ENCODE data around the gene AIRE. TPM values are rescaled to one million over a fixed set of nuclear protein-coding genes. Genes with fewer than 3 reads are reported as not detected.

Gene AIRE
- total and polyA plus RNA-seq, 2 donors (not counting 1 experiment from before 2014, with no cell fraction given), result not detected

DNA sequence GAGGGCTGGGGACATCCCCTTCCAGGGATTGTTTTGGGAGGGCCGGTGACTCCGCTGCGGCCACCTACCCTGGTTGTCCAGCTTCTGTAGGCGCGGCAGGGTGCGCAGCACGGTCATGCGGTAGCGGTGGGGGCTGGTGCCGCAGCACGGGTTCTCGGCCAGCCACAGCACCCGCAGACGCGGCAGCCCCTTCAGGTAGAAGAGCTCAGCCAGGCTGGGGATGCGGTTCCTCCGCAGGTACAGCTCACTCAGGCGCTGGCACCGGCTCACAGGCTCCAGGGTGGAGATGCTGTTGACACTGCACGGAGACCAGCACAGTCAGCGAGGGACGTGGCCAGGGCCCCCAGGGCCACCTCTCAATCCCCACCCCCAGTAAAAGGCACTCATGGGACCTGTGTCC, 47.3 kb downstream of the AIRE start:
- Histone ChIP-seq H4K20me1 (ENCODE audit: control insufficient read depth, extremely low read depth, insufficient read depth, low read length) (no peaks in the 10 kb centered on the region), H3K4me2 (ENCODE audit: extremely low read depth, insufficient read depth, low read length) (no peak overlapping the region), H3K4me3 (replicated peaks in 1 of 4; ENCODE audit: control extremely low read depth in 1 of 4, insufficient read depth in 1 of 4, low read depth in 3 of 4, low read length in 4 of 4) (no peak overlapping the region), H3K4me1 (ENCODE audit: control insufficient read depth, extremely low read depth, insufficient read depth, low read length) (peaks cover 1% of the 10 kb centered on the region), H3K9me3 (ENCODE audit: control insufficient read depth, insufficient read depth, low read depth, low read length) (no peaks in the 10 kb centered on the region), H3K36me3 (ENCODE audit: control insufficient read depth, insufficient read depth, low read length) (peaks cover 3% of the 10 kb centered on the region), H3K27ac (ENCODE audit: insufficient read depth, low read length) (no peak overlapping the region), H2AFZ (ENCODE audit: low read length) (no peak overlapping the region), H3K9ac (ENCODE audit: insufficient read depth, low read length) (no peak overlapping the region), H3K27me3 (ENCODE audit: control insufficient read depth, insufficient read depth, low read length) (no peaks in the 10 kb centered on the region), H3K79me2 (ENCODE audit: control insufficient read depth, insufficient read depth, low read length) (no peaks in the 10 kb centered on the region)
- DNase-seq (ENCODE audit: low read depth in 2 of 2), result no peak
- no peak for TF ChIP-seq EZH2 (IDR thresholded peaks at IDR 0.05; ENCODE audit: low read length, missing control alignments)
- TF ChIP-seq, protein P1, sequence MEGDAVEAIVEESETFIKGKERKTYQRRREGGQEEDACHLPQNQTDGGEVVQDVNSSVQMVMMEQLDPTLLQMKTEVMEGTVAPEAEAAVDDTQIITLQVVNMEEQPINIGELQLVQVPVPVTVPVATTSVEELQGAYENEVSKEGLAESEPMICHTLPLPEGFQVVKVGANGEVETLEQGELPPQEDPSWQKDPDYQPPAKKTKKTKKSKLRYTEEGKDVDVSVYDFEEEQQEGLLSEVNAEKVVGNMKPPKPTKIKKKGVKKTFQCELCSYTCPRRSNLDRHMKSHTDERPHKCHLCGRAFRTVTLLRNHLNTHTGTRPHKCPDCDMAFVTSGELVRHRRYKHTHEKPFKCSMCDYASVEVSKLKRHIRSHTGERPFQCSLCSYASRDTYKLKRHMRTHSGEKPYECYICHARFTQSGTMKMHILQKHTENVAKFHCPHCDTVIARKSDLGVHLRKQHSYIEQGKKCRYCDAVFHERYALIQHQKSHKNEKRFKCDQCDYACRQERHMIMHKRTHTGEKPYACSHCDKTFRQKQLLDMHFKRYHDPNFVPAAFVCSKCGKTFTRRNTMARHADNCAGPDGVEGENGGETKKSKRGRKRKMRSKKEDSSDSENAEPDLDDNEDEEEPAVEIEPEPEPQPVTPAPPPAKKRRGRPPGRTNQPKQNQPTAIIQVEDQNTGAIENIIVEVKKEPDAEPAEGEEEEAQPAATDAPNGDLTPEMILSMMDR (conservative IDR thresholded peaks at IDR 0.05 in 1 of 2, IDR thresholded peaks at IDR 0.05 in 1 of 2; ENCODE audit: low read depth in 1 of 2, low read length in 2 of 2), result no peak

DNA sequence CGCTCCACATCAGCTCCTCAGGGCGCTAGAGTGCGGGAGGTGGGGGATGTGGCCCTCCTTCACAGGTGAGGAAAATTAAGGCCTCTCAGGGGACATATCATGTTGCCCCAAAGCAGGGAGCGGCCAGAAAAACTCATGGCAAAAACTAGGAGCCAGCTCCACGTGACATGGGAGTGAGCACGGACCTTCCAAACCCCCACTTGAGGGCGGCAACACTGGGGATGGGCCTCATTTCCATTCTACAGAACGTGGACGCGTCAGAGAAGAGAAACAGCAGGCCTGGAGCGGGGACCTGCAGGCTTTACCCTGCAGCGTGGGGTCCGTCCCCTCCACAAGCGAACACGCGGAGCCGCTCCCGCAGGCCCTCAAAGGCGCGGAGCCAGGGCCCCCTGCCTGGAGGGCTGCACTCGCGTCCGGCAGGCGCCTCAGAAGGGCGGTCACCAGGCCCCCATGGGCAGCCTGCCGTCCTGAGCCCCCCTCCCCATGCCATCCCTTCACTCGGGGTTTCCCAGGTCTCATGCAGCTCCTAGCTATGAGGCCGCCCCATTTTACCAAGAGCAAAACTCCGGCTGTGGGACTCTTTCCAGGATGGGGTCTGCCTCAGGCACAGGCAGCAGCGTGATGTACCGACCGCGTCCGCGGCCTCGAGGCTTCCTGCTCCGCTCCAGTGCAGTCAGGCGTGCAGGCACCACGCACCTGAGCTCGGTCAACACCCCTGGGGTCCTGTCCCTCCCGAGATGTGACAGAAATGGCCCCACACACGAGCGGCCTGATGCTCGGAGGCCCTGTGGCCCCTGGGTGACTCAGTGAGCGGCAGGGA, 48.0 kb downstream of the AIRE start:
- no peak overlapping the region for H2AFZ ChIP-seq (ENCODE audit: low read length)
- H3K27me3 ChIP-seq (ENCODE audit: control insufficient read depth, insufficient read depth, low read length), result no peaks in the 10 kb centered on the region
- peaks cover 2% of the 10 kb centered on the region for H3K36me3 ChIP-seq (ENCODE audit: control insufficient read depth, insufficient read depth, low read length)
- peaks cover 5% of the 10 kb centered on the region for H3K4me1 ChIP-seq (ENCODE audit: control insufficient read depth, extremely low read depth, insufficient read depth, low read length)
- no peaks in the 10 kb centered on the region for H4K20me1 ChIP-seq (ENCODE audit: control insufficient read depth, extremely low read depth, insufficient read depth, low read length)
- no peak overlapping the region for H3K9ac ChIP-seq (ENCODE audit: insufficient read depth, low read length)
- H3K4me3 ChIP-seq (replicated peaks in 1 of 4; ENCODE audit: control extremely low read depth in 1 of 4, insufficient read depth in 1 of 4, low read depth in 3 of 4, low read length in 4 of 4), result no peak overlapping the region
- no peak for TF ChIP-seq EZH2 (IDR thresholded peaks at IDR 0.05; ENCODE audit: low read length, missing control alignments)
- TF ChIP-seq, protein P1 (conservative IDR thresholded peaks at IDR 0.05 in 1 of 2, IDR thresholded peaks at IDR 0.05 in 1 of 2; ENCODE audit: low read depth in 1 of 2, low read length in 2 of 2), result no peak
- H3K9me3 ChIP-seq (ENCODE audit: control insufficient read depth, insufficient read depth, low read depth, low read length), result no peaks in the 10 kb centered on the region
- H3K27ac ChIP-seq (ENCODE audit: insufficient read depth, low read length), result no peak overlapping the region
- no peaks in the 10 kb centered on the region for H3K79me2 ChIP-seq (ENCODE audit: control insufficient read depth, insufficient read depth, low read length)
- DNase-seq (ENCODE audit: low read depth in 2 of 2), result no peak
- H3K4me2 ChIP-seq (ENCODE audit: extremely low read depth, insufficient read depth, low read length), result no peak overlapping the region

DNA sequence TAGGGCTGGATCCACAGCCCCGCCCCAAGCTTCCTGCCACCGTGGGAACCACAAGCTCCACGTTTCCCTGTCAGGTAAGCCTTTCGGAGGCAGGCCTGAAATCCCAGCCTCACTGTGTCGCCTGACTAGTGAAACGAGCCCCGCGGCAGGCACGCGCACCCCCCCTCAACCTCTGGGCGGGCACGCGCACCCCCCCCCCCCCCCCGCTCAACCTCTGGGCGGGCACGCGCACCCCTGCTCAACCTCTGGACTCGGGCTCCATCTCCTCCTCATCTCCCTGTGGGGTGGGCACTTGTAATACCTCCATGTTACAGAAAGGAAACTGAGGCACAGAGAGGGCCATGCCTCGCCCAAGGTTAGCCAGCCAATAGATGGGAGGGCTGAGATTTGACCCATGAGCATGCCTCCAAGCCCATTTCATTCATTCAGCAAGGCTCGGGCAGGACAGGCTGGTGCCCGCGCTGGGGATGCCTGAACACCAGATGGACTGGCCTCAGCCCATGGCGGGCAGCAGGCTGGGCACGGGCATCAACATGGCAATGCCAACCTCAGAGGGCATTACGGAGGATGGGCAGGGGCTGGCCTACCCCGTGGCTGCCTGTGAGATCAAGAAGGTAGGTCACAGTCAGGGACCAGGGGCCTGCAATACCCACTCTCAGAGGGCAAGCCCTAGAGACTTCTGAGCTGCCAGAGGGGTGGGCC, 48.8 kb downstream of the AIRE start:
- no peak overlapping the region for H3K4me3 ChIP-seq (replicated peaks in 1 of 4; ENCODE audit: control extremely low read depth in 1 of 4, insufficient read depth in 1 of 4, low read depth in 3 of 4, low read length in 4 of 4)
- H3K27me3 ChIP-seq (ENCODE audit: control insufficient read depth, insufficient read depth, low read length), result no peaks in the 10 kb centered on the region
- no peak overlapping the region for H3K4me2 ChIP-seq (ENCODE audit: extremely low read depth, insufficient read depth, low read length)
- TF ChIP-seq EZH2 (IDR thresholded peaks at IDR 0.05; ENCODE audit: low read length, missing control alignments), result no peak
- TF ChIP-seq, protein P1 (conservative IDR thresholded peaks at IDR 0.05 in 1 of 2, IDR thresholded peaks at IDR 0.05 in 1 of 2; ENCODE audit: low read depth in 1 of 2, low read length in 2 of 2), result no peak
- H3K27ac ChIP-seq (ENCODE audit: insufficient read depth, low read length), result no peak overlapping the region
- H2AFZ ChIP-seq (ENCODE audit: low read length), result no peak overlapping the region
- peaks cover 5% of the 10 kb centered on the region for H3K4me1 ChIP-seq (ENCODE audit: control insufficient read depth, extremely low read depth, insufficient read depth, low read length)
- no peak for DNase-seq (ENCODE audit: low read depth in 2 of 2)
- H3K9me3 ChIP-seq (ENCODE audit: control insufficient read depth, insufficient read depth, low read depth, low read length), result no peaks in the 10 kb centered on the region
- no peaks in the 10 kb centered on the region for H3K79me2 ChIP-seq (ENCODE audit: control insufficient read depth, insufficient read depth, low read length)
- H3K9ac ChIP-seq (ENCODE audit: insufficient read depth, low read length), result no peak overlapping the region
- peaks cover 2% of the 10 kb centered on the region for H3K36me3 ChIP-seq (ENCODE audit: control insufficient read depth, insufficient read depth, low read length)
- H4K20me1 ChIP-seq (ENCODE audit: control insufficient read depth, extremely low read depth, insufficient read depth, low read length), result no peaks in the 10 kb centered on the region

Data from fibroblast of lung (primary cell).